ENCODE results near the gene LMTK2.
"Not testable (repeated sequence)": the region's sequence is repeated elsewhere in the genome, so short reads cannot be mapped to it uniquely, and the experiment has no call there.

Gene LMTK2

DNA sequence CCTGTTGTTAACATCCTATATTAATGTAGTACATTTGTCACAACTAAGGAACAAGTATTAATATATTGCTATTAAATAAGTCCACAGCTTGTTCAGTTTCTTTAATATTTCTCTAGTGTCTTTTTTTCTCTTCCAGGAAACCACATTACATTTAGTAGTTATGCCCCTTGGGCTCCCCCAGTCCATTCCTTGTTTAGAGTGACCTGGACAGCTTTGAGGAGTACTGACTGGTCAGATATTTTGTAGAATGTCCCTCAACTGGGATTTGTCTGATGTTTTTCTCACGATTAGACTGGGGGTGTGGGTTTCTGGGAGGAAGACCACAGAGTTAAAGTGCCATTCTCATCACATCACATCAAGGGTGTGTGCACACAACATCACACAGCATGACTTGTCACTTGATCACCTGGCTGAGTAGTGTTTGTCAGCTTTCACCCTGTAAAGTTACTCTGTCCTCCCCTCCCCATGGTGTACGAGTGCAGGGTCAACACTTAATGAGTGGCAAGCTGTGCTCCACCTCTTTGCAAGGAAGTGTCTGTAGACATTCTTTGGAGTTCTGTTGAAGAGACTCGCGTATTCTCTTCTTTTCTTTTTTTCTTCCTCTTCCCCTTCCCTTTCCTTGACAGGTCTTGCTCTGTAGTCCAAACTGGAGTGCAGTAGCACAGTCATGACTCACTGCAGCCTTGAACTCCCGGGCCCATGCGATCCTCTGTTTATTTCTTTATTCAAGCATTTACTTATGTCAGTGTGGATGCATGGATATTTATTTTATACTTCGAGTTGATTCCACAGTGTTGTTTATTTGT lies 10.2 kb downstream of the LMTK2 start:
- H3K4me1 ChIP-seq (ENCODE audit: insufficient read depth, low read length) = peaks cover 12% of the 10 kb centered on the region

DNA sequence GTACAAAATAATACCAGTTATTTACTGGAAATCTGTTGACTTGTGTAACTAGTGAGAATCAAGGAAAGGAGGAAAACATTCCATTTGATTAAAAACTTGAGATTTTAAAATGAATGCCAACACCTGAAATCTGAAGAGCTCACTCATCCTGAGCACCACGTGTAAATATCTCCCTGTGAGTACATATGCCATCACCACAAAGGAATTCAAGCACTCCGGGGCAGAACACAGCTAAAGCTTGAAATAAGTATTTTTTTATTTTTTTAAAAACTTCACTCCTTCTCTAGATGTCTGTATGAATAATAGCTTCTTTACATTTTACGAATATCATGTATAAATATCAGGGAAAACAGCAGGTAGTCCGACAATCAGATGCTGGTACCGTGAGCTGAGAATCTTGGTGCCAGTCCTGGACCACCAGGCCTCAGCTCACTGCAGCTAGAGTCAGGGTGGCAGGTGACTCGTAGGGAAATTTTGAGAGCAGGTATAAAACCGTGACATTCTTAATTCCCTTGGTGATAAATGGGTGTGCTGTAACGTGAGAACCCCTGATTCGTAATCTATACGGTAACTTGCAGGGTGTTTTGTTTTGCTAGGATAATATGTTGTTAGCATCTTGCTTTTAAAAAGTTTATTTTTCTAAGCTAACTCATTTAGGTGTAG lies 12.7 kb downstream of the LMTK2 start:
- Histone ChIP-seq H3K36me3 (ENCODE audit: insufficient read depth, low read length) (no peaks in the 10 kb centered on the region), H3K4me1 (ENCODE audit: insufficient read depth, low read length) (peaks cover 12% of the 10 kb centered on the region), H3K9me3 (ENCODE audit: control insufficient read depth, insufficient read depth, low read length) (no peaks in the 10 kb centered on the region), H3K9ac (ENCODE audit: low read depth, low read length) (no peak overlapping the region)

More for the DNA sequence above, 10.2 kb downstream of the LMTK2 start:
- H3K36me3 ChIP-seq (ENCODE audit: insufficient read depth, low read length) = no peaks in the 10 kb centered on the region
- H3K9ac ChIP-seq (ENCODE audit: low read depth, low read length) = no peak overlapping the region
- H3K9me3 ChIP-seq (ENCODE audit: control insufficient read depth, insufficient read depth, low read length) = no peaks in the 10 kb centered on the region

DNA sequence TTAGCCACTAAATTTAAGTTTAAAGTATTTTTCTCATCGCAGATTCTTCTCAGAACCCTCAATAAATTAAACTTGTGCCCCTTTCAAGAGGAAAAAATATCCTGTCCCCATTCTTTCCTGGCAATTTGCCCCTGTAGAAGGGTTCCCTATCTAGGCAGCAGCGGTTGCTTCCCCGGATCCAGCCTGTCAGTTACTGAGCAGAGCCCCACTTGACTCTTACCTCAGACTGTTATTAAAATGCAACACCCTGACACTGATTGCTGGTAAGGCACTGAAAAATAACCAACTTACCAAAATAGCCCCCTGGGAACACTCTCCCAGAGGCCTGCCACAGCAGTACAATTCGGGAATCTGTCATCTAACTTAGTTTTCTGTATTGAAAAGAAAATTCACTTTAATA lies 13.9 kb downstream of the LMTK2 start:
- no peaks in the 10 kb centered on the region for H3K36me3 ChIP-seq (ENCODE audit: insufficient read depth, low read length)
- H3K9ac ChIP-seq (ENCODE audit: low read depth, low read length) = no peak overlapping the region
- peaks cover 12% of the 10 kb centered on the region for H3K4me1 ChIP-seq (ENCODE audit: insufficient read depth, low read length)
- H3K9me3 ChIP-seq (ENCODE audit: control insufficient read depth, insufficient read depth, low read length) = no peaks in the 10 kb centered on the region

DNA sequence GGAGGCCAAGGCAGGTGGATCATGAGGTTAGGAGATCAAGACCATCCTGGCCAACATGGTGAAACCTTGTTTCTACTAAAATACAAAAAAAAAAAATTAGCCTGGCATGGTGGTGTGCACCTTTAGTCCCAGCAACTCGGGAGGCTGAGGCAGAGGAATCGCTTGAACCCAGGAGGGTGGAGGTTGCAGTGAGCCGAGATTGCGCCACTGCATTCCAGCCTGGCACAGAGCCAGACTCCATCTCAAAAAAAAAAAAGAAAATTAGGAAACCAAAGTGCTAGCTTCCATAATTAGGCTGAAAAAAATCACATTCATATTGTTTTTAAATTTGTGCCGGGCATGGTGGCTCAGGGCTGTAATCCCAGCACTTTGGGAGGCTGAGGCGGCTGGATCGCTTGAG lies 14.7 kb downstream of the LMTK2 start:
- H3K4me1 ChIP-seq (ENCODE audit: insufficient read depth, low read length) = peaks cover 12% of the 10 kb centered on the region
- H3K9ac ChIP-seq (ENCODE audit: low read depth, low read length) = not testable (repeated sequence)

DNA sequence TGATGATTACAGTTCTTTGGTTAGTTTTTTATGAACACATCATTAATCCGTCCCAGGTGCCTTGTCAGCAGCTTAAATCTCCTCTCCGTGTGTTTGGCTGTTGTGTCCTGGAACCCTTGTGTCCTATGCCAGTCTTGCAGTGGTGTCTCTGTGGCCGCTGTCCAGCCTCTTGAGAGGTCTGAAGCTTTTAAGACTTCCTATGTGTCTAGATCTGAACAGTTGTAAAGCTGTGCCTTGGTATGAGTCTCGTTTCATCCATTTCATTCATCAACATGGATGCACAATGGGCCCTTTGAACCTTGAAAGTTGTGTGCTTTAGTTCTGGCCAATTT lies 16.7 kb downstream of the LMTK2 start:
- Histone ChIP-seq H3K9me3 (ENCODE audit: control insufficient read depth, insufficient read depth, low read length) (no peaks in the 10 kb centered on the region), H3K9ac (ENCODE audit: low read depth, low read length) (no peak overlapping the region), H3K4me1 (ENCODE audit: insufficient read depth, low read length) (peaks cover 8% of the 10 kb centered on the region), H3K36me3 (ENCODE audit: insufficient read depth, low read length) (no peaks in the 10 kb centered on the region)

More for the DNA sequence above, 14.7 kb downstream of the LMTK2 start:
- H3K9me3 ChIP-seq (ENCODE audit: control insufficient read depth, insufficient read depth, low read length); H3K36me3 ChIP-seq (ENCODE audit: insufficient read depth, low read length): not testable (repeated sequence)

DNA sequence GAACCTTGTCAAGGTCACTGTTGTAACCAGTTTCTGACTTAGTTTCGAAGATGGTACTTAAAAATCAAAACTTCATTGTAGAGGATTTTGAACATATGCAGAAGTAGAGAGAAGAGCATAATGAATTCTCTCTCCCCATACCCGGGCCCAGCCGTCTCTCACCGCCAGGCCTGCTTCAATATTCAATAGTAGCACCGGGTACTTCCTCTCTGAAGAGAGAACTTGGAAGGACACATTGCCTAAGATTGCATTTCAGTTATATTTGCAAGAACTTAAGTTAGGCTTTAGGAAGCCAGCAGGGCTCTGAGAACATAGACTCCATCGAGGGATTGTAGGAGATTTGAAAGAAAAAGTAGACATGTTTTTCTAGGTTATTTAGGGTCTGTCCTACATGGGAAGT lies 19.1 kb downstream of the LMTK2 start:
- Histone ChIP-seq H3K9ac (ENCODE audit: low read depth, low read length) (no peak overlapping the region), H3K9me3 (ENCODE audit: control insufficient read depth, insufficient read depth, low read length) (no peaks in the 10 kb centered on the region), H3K36me3 (ENCODE audit: insufficient read depth, low read length) (no peaks in the 10 kb centered on the region), H3K4me1 (ENCODE audit: insufficient read depth, low read length) (no peaks in the 10 kb centered on the region)

DNA sequence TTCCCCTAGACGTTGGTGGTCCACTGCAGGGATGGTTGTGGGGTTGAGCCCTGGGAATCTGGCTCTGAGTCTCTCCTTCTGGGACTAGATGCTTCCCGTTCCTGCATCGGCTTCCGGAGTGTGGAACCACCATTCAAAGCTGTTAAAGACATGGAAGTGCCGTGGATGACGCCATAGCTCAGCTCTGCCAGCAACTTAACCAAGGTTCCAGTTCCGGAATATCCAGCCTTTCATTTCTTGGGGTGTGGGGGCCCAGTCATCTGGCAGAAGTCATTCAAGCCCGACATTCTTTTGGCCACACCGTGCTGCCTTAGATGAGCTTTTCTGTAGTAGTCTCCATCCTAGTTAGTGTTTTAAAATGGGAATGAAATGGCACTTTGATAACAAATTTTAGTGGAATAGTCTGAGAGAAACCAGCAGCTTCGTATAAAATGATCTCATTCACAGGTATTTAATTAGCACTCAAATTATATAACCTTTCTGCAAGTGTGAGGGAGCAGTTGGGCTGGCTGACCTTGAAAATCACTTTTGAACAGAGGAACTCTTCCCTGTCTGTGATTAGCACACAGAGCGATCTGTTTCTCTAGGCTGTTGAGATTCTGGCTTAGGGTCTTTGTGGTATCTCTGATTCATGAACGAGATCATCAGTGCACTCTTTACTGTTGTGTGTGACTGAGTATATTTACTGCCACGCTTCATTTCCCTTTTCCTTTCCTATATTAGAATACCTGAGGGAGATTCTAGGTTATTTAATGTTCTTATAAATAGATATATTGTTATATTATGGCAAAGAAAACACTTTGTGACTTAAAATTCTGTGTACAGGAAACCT lies 19.9 kb downstream of the LMTK2 start:
- H3K9me3 ChIP-seq (ENCODE audit: control insufficient read depth, insufficient read depth, low read length) = no peaks in the 10 kb centered on the region
- no peaks in the 10 kb centered on the region for H3K36me3 ChIP-seq (ENCODE audit: insufficient read depth, low read length)
- no peaks in the 10 kb centered on the region for H3K4me1 ChIP-seq (ENCODE audit: insufficient read depth, low read length)
- no peak overlapping the region for H3K9ac ChIP-seq (ENCODE audit: low read depth, low read length)

DNA sequence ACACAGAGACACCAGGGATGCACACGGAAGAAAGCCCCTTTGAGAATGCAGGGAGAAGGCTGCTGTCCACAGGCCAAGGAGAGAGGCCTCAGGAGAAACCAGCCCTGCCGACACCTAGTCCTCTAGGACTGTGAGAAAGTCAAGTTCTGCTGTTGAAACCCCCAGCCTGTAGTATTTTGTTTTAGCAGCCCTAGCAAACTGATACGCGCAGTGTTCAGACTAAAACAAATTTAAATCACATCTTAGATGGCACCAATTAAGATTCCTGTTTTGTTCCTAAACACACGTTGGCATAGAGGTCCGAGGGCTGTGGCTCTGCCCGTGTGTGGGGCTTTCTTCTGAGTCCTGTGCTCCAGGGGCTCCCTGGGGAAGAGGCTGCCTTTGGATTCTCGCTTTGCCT lies 21.7 kb downstream of the LMTK2 start:
- Histone ChIP-seq H3K4me1 (ENCODE audit: insufficient read depth, low read length) (peaks cover 6% of the 10 kb centered on the region; the same call in 1 of the 2 replicates), H3K9ac (ENCODE audit: low read depth, low read length) (no peak overlapping the region), H3K9me3 (ENCODE audit: control insufficient read depth, insufficient read depth, low read length) (no peaks in the 10 kb centered on the region), H3K36me3 (ENCODE audit: insufficient read depth, low read length) (no peaks in the 10 kb centered on the region)

DNA sequence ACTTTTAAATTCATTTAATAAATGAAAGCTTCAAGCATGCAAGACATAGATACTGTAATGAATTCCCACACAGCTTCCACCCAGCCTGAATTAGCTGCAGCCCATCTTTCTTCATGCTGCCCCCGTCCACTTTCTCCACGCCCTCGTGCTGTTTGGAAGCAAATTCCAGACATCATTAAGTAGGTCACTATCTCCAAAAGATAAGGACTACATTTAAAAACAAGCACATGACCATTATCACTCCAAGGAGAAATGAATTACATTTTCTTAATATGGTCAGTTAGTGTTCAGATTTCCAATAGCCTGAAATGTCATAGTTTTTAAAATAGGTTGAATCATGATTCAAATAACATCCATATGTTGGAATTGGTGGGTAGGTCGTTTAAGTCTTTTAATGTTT lies 24.3 kb downstream of the LMTK2 start:
- H3K4me1 ChIP-seq (ENCODE audit: insufficient read depth, low read length) = peaks cover 20% of the 10 kb centered on the region
- H3K9ac ChIP-seq (ENCODE audit: low read depth, low read length) = no peak overlapping the region
- H3K36me3 ChIP-seq (ENCODE audit: insufficient read depth, low read length) = no peaks in the 10 kb centered on the region
- H3K9me3 ChIP-seq (ENCODE audit: control insufficient read depth, insufficient read depth, low read length) = no peaks in the 10 kb centered on the region

DNA sequence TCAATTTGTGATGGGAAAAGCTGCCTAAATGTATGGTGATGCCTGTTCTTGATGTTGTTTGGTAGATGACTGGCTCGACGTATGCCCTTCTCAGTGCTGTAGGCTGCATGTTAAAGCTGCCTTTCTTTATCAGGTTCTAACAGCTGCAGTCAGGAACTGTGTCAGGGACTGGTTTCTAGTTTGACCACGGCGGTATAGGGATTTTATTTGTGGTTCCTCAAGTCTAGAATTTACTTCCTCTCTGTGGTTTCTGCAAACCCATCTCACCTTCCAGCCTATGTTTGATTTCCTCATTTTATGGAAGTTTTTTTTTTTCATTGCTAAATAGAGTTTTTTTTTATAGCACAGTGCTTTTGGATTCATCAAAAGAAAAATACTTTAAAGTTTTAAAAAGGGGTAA lies 26.5 kb downstream of the LMTK2 start:
- no peak overlapping the region for H3K9ac ChIP-seq (ENCODE audit: low read depth, low read length)
- peaks cover 9% of the 10 kb centered on the region for H3K36me3 ChIP-seq (ENCODE audit: insufficient read depth, low read length)
- no peaks in the 10 kb centered on the region for H3K9me3 ChIP-seq (ENCODE audit: control insufficient read depth, insufficient read depth, low read length)
- peaks cover 20% of the 10 kb centered on the region for H3K4me1 ChIP-seq (ENCODE audit: insufficient read depth, low read length)

DNA sequence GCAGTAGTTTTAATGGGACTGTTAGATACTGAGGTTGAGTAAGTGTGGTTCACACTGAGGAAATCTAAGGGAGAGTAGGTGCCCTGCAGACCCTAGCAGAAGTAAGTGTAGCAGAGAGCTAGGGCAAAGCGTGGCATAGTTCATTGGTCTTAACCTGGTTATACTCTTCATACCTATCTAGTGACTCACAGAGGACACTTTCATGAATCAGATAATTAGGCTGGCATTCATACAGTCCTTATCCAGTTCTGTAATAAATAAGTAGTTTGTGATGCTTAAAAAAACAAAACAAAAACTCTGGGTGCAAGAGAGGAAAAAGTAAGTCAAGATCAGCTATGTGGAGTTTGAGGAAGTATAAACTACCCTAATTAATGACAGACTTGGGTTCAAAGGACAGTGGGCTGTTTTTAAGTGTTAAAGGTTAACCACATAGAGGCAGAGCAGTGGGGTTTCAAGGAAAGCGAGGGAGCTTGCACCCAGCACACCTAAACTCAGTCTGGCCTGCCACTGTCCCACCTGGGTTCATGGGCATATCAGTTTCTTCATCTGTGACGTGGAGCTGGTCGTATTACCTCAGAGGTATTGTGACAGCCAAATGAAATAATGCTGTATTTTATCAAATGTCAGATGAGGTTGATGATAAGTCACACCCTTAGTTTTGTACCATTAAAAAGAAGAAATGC lies 27.1 kb downstream of the LMTK2 start:
- no peaks in the 10 kb centered on the region for H3K9me3 ChIP-seq (ENCODE audit: control insufficient read depth, insufficient read depth, low read length)
- H3K9ac ChIP-seq (ENCODE audit: low read depth, low read length) = no peak overlapping the region
- H3K4me1 ChIP-seq (ENCODE audit: insufficient read depth, low read length) = peaks cover 20% of the 10 kb centered on the region
- peaks cover 12% of the 10 kb centered on the region for H3K36me3 ChIP-seq (ENCODE audit: insufficient read depth, low read length)

DNA sequence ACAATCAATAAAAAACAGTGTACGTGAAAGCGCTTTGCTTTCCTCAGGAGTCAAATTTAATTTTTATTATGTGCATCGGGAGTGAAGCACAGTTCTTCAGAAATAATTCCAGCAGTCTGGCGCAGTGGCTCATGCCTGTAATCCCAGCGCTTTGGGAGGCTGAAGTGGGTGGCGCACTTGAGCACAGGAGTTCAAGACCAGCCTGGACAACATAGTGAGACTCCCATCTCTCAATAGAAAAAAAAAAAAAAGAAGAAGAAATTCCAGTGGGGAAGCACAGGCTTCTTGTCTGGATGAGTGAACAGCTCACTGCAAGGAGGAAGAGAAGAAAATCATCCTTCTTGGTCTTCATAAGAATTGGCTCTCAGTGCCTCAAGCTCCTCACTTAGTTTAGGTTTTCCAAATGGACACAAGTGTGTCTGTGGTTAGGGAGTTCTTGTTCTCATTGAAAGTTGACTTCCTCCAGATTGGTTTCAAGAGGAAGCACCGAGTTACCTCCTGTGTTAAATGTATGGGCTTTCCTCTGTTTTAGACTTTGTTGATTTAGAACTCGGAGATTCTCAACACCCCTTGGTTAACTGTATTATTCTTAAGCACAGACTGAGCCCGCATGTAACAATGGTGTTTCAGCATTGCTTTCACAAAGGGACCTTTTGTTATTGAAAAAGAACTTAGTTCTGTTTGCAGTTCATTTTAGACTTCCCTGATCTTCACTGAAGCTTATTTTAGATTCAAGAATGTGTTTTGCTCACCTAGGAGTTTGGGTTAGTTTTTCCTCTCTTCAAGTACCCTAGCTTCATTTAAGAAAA lies 28.0 kb downstream of the LMTK2 start:
- Histone ChIP-seq H3K36me3 (ENCODE audit: insufficient read depth, low read length) (peaks cover 17% of the 10 kb centered on the region), H3K9me3 (ENCODE audit: control insufficient read depth, insufficient read depth, low read length) (no peaks in the 10 kb centered on the region), H3K4me1 (ENCODE audit: insufficient read depth, low read length) (peaks cover 20% of the 10 kb centered on the region), H3K9ac (ENCODE audit: low read depth, low read length) (no peak overlapping the region)

DNA sequence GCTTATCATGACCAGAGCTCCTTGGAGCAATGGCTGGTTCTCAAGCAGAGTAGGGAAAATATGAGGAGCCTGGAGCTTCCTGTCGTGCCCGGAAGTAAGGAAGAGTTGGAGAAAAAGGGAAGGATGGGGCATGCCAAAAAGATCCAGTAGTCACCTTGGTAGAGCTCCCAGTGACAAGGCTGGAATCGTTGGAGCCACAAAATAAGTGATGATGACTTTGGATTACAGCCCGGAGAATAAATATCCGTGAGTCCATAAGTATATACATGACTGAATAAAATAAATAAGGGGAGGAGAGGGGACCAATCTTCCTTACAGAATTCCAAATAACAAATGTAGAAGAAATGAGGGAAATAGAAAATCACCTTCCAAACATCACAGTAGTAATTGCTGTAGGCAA lies 29.3 kb downstream of the LMTK2 start:
- H3K9me3 ChIP-seq (ENCODE audit: control insufficient read depth, insufficient read depth, low read length) = no peaks in the 10 kb centered on the region
- H3K9ac ChIP-seq (ENCODE audit: low read depth, low read length) = no peak overlapping the region
- peaks cover 20% of the 10 kb centered on the region for H3K4me1 ChIP-seq (ENCODE audit: insufficient read depth, low read length)
- H3K36me3 ChIP-seq (ENCODE audit: insufficient read depth, low read length) = peaks cover 17% of the 10 kb centered on the region
